NCI-H2029 treated with DMSO at 0.1 percent for 48 hours (cell line): Measurements from ENCODE around the gene ABCG5.

Experiments used
- DNase-seq: peaks from one replicate; lab custom pipeline; 2025; lab: John Stamatoyannopoulos, UW

The ABCG5 gene

GRCh38 chr2:43838560-43839267 is at the start of gene ABCG5, which contains the start of gene ABCG8:
TSS of gene ABCG5 (minus strand) at chr2:43838839. CDS start at chr2:43838679, 160 bp downstream.
TSS of gene ABCG8 (plus strand) at chr2:43838971. CDS start at chr2:43839054, 83 bp downstream.
- DNase-seq, result no peak

- no peak for DNase-seq
Observed at GRCh38 chr2:43887176-43887575, 48.5 kb upstream of the ABCG5 start.

- no peak for DNase-seq
Observed at GRCh38 chr2:43885132-43885632, 46.5 kb upstream of the ABCG5 start.

GRCh38 chr2:43884689-43885088 is 46.0 kb upstream of the ABCG5 start:
- DNase-seq, result no peak

GRCh38 chr2:43882312-43882711 is 43.7 kb upstream of the ABCG5 start:
- no peak for DNase-seq

- no peak for DNase-seq
Observed at GRCh38 chr2:43880952-43881351, 42.3 kb upstream of the ABCG5 start.

- DNase-seq, result no peak
Observed at GRCh38 chr2:43880471-43880870, 41.8 kb upstream of the ABCG5 start.

GRCh38 chr2:43879261-43879660 is 40.6 kb upstream of the ABCG5 start:
- no peak for DNase-seq

GRCh38 chr2:43877782-43878464 is 39.3 kb upstream of the ABCG5 start:
- peak; percentile 45 for DNase-seq

GRCh38 chr2:43874776-43875451 is 36.3 kb upstream of the ABCG5 start:
- no peak for DNase-seq

GRCh38 chr2:43872151-43872550 is 33.5 kb upstream of the ABCG5 start:
- no peak for DNase-seq

- no peak for DNase-seq
Observed at GRCh38 chr2:43855292-43855691, 16.7 kb upstream of the ABCG5 start.

- DNase-seq, result no peak
Observed at GRCh38 chr2:43854671-43855070, 16.0 kb upstream of the ABCG5 start.

- no peak for DNase-seq
Observed at GRCh38 chr2:43853141-43854081, 14.8 kb upstream of the ABCG5 start.

GRCh38 chr2:43852196-43852730 is 13.6 kb upstream of the ABCG5 start:
- no peak for DNase-seq

- DNase-seq, result no peak
Observed at GRCh38 chr2:43851011-43851980, 12.7 kb upstream of the ABCG5 start.

- no peak for DNase-seq
Observed at GRCh38 chr2:43848214-43848613, 9.6 kb upstream of the ABCG5 start.

GRCh38 chr2:43846140-43846793 is 7.6 kb upstream of the ABCG5 start:
- no peak for DNase-seq

- no peak for DNase-seq
Observed at GRCh38 chr2:43845181-43845580, 6.5 kb upstream of the ABCG5 start.

GRCh38 chr2:43842866-43843226 is 4.2 kb upstream of the ABCG5 start:
- no peak for DNase-seq
